SJCRH30 (cell line): ENCODE data around the gene NFIX. TPM values are rescaled to one million over a fixed set of nuclear protein-coding genes. Genes with fewer than 3 reads are reported as not detected.

Experiments
- DNase-seq, 2 experiments: peaks; one replicate each; pipeline ENCODE4 v3.0.0-alpha.2; 2015 to 2020
- H3K27ac ChIP-seq: fragments of 250-450 bp; sonication (Bioruptor Pico); 2 replicates; pipeline ENCODE4 v1.5.1; 2020; ENCODE audit warnings: mild to moderate bottlenecking, moderate library complexity
- H3K27me3 ChIP-seq: fragments of 250-450 bp; sonication (Bioruptor Pico); 2 replicates; pipeline ENCODE4 v1.5.1; 2020; ENCODE audit warnings: mild to moderate bottlenecking, moderate library complexity
- H3K36me3 ChIP-seq: fragments of 250-450 bp; sonication (Bioruptor Pico); 2 replicates; pipeline ENCODE4 v1.5.1; 2020; ENCODE audit warnings: mild to moderate bottlenecking, moderate library complexity
- H3K4me1 ChIP-seq: fragments of 250-450 bp; sonication (Bioruptor Pico); 2 replicates; pipeline ENCODE4 v1.5.1; 2020; ENCODE audit warnings: mild to moderate bottlenecking, moderate library complexity
- H3K4me3 ChIP-seq: fragments of 250-450 bp; sonication (Bioruptor Pico); 2 replicates; pipeline ENCODE4 v1.5.1; 2020; ENCODE audit warnings: mild to moderate bottlenecking, moderate library complexity
- H3K9me3 ChIP-seq: fragments of 250-450 bp; sonication (Bioruptor Pico); replicated peaks from 2 replicates; pipeline ENCODE4 v1.5.1; 2020; ENCODE audit warnings: mild to moderate bottlenecking, moderate library complexity
- total RNA-seq: library from RNA; depleted of rRNA; stranded (reverse); fragments of >200 nt; shearing (Covaris generic); gene quantifications from 2 replicates; pipeline ENCODE4 v1.2.3, GENCODE V29; 2014; rRNA removed

NFIX gene
- total RNA-seq, 1 experiment from 2014 or later = 20.2 TPM

GRCh38 chr19:13146763-13147563 lies 151.7 kb downstream of the NFIX start:
- Histone ChIP-seq H3K36me3 (0 out of 2 replicates have a peak, but pooled peaks cover 2% of the 10 kb centered on the region), H3K27ac (no peak overlapping the region), H3K4me3 (no peak overlapping the region), H3K9me3 (no peaks in the 10 kb centered on the region), H3K27me3 (no peaks in the 10 kb centered on the region), H3K4me1 (peaks cover 9% of the 10 kb centered on the region)
- no peak for DNase-seq

Other genes starting within 250 kb of the NFIX start
- 0.04 and 0.10 TPM in 2 replicates for gene BEST2, start 243.7 kb upstream of the NFIX start, total RNA-seq
- 14.1 and 19.0 TPM in 2 replicates for gene HOOK2, start 219.9 kb upstream of the NFIX start, total RNA-seq
- 34.8 and 39.7 TPM in 2 replicates for gene JUNB, start 204.0 kb upstream of the NFIX start, total RNA-seq
- 55.9 and 64.6 TPM in 2 replicates for gene PRDX2, start 193.7 kb upstream of the NFIX start, total RNA-seq
- gene THSD8, start 193.4 kb upstream of the NFIX start, total RNA-seq = not detected in 2 replicates
- gene RNASEH2A, start 188.9 kb upstream of the NFIX start, total RNA-seq = 92.4 and 99.0 TPM in 2 replicates
- 0.45 TPM in 1 of 2 replicates, not detected in the other for gene RTBDN, start 160.9 kb upstream of the NFIX start, total RNA-seq
- 4.3 and 5.6 TPM in 2 replicates for gene MAST1, start 157.0 kb upstream of the NFIX start, total RNA-seq
- gene DNASE2, start 114.0 kb upstream of the NFIX start, total RNA-seq = 16.4 and 16.8 TPM in 2 replicates
- gene KLF1, start 108.3 kb upstream of the NFIX start, total RNA-seq = 0.06 TPM in 1 of 2 replicates, not detected in the other
- gene GCDH, start 104.3 kb upstream of the NFIX start, total RNA-seq = 29.7 and 33.6 TPM in 2 replicates
- gene SYCE2, start 76.2 kb upstream of the NFIX start, total RNA-seq = 0.24 TPM in 1 of 2 replicates, not detected in the other
- gene FARSA, start 61.8 kb upstream of the NFIX start, total RNA-seq = 65.8 and 77.3 TPM in 2 replicates
- 940 and 960 TPM in 2 replicates for gene CALR, start 56.9 kb upstream of the NFIX start, total RNA-seq
- gene RAD23A, start 49.6 kb upstream of the NFIX start, total RNA-seq = 129 and 131 TPM in 2 replicates
- 59.9 and 71.5 TPM in 2 replicates for gene GADD45GIP1, start 38.3 kb upstream of the NFIX start, total RNA-seq
- gene DAND5, start 25.9 kb upstream of the NFIX start, total RNA-seq = not detected in 2 replicates
- 0.08 TPM in 1 of 2 replicates, not detected in the other for gene LYL1, start 107.4 kb downstream of the NFIX start, total RNA-seq
- gene TRMT1, start 121.3 kb downstream of the NFIX start, total RNA-seq = 54.1 and 59.0 TPM in 2 replicates
- gene NACC1, start 122.8 kb downstream of the NFIX start, total RNA-seq = 103 and 105 TPM in 2 replicates
- 58.5 and 70.7 TPM in 2 replicates for gene STX10, start 154.9 kb downstream of the NFIX start, total RNA-seq
- 30.2 and 31.7 TPM in 2 replicates for gene IER2, start 154.9 kb downstream of the NFIX start, total RNA-seq